Adipose tissue (tissue), 3 donors: ENCODE results near the gene TNIK. TPM values are rescaled to one million over a fixed set of nuclear protein-coding genes. Genes with fewer than 3 reads are reported as not detected.
"Not testable (repeated sequence)": the region's sequence is repeated elsewhere in the genome, so short reads cannot be mapped to it uniquely, and the experiment has no call there.

Experiments used
- H3K27ac ChIP-seq: one replicate; pipeline ENCODE4 v1.5.1; 2013; ENCODE audit warnings: low read depth, low read length
- WGBS, 3 donors: extraction: QIAGEN DNeasy Blood & Tissue Kit; methylation state at CpG; one replicate each; pipeline ENCODE4 v1.1.7; 2013; 5-methylcytosine and 5-hydroxymethylcytosine counted together
- polyA plus RNA-seq, 3 donors: library from polyadenylated mRNA; stranded (reverse); fragments of 200-250 nt; gene quantifications; one replicate each; pipeline ENCODE4 v1.2.3, GENCODE V29; 2013
- donor health status: healthy with polysubstance abuse.
- donor health status: Bipolar disorder and iron deficiency.
- donor health status: healthy.

Gene TNIK
- polyA plus RNA-seq, 3 donors = 0.91 to 6.6 (median 1.5) TPM

GRCh38 chr3:171287761-171288160 lies 172.4 kb downstream of the TNIK start:
- H3K27ac ChIP-seq = not testable (repeated sequence)
- 79 to 95% (median 83%) methylated on average over 3 of the region's 3 CpGs for WGBS, 3 donors

- no peak overlapping the region for H3K27ac ChIP-seq
- 49 to 76% (median 52%) methylated on average over 1 of the region's 1 CpG for WGBS, 3 donors
Observed at GRCh38 chr3:171286580-171287249, 173.5 kb downstream of the TNIK start.

- no peak overlapping the region for H3K27ac ChIP-seq
- 56 to 70% (median 57%) methylated on average over 2 of the region's 2 CpGs for WGBS, 3 donors
Observed at GRCh38 chr3:171285287-171285686, 174.9 kb downstream of the TNIK start.

- WGBS, 3 donors = 37 to 79% (median 37%) methylated on average over 5 of the region's 5 CpGs
- H3K27ac ChIP-seq = no peak overlapping the region
Observed at GRCh38 chr3:171284308-171285075, 175.7 kb downstream of the TNIK start.

- 87 to 94% (median 92%) methylated on average over 4 of the region's 4 CpGs for WGBS, 3 donors
- no peak overlapping the region for H3K27ac ChIP-seq
Observed at GRCh38 chr3:171283848-171284222, 176.4 kb downstream of the TNIK start.

- H3K27ac ChIP-seq = no peak overlapping the region
- 53 to 75% (median 59%) methylated on average over 6 of the region's 6 CpGs for WGBS, 3 donors
Observed at GRCh38 chr3:171283183-171283847, 176.9 kb downstream of the TNIK start.

GRCh38 chr3:171282041-171282440 lies 178.2 kb downstream of the TNIK start:
- WGBS, 3 donors = 49 to 58% (median 57%) methylated on average over 4 of the region's 4 CpGs
- no peak overlapping the region for H3K27ac ChIP-seq

GRCh38 chr3:171281256-171281992 lies 178.8 kb downstream of the TNIK start:
- no peak overlapping the region for H3K27ac ChIP-seq
- WGBS, 3 donors = 70 to 84% (median 84%) methylated on average over 2 of the region's 2 CpGs

GRCh38 chr3:171279972-171280371 lies 180.2 kb downstream of the TNIK start:
- H3K27ac ChIP-seq = no peak overlapping the region
- 86 to 96% (median 89%) methylated on average over 3 of the region's 3 CpGs for WGBS, 3 donors

- H3K27ac ChIP-seq = no peak overlapping the region
Observed at GRCh38 chr3:171278299-171278590, 182.0 kb downstream of the TNIK start.

- 85 to 96% (median 93%) methylated on average over 5 of the region's 5 CpGs for WGBS, 3 donors
- no peak overlapping the region for H3K27ac ChIP-seq
Observed at GRCh38 chr3:171277456-171278298, 182.5 kb downstream of the TNIK start.

- no peak overlapping the region for H3K27ac ChIP-seq
- WGBS, 3 donors = 53 to 61% (median 60%) methylated on average over 3 of the region's 3 CpGs
Observed at GRCh38 chr3:171276923-171277322, 183.3 kb downstream of the TNIK start.

GRCh38 chr3:171274222-171274621 lies 186.0 kb downstream of the TNIK start:
- 75 to 89% (median 79%) methylated on average over 1 of the region's 1 CpG for WGBS, 3 donors
- no peak overlapping the region for H3K27ac ChIP-seq

- H3K27ac ChIP-seq = no peak overlapping the region
- WGBS, 3 donors = 87 to 97% (median 89%) methylated on average over 2 of the region's 2 CpGs
Observed at GRCh38 chr3:171270541-171270940, 189.7 kb downstream of the TNIK start.

- no peak overlapping the region for H3K27ac ChIP-seq
Observed at GRCh38 chr3:171269542-171269941, 190.7 kb downstream of the TNIK start.

- no peak overlapping the region for H3K27ac ChIP-seq
- WGBS, 3 donors = 63 to 85% (median 65%) methylated on average over 1 of the region's 1 CpG
Observed at GRCh38 chr3:171268677-171269076, 191.5 kb downstream of the TNIK start.

- WGBS, 3 donors = 38 to 71% (median 62%) methylated on average over 1 of the region's 1 CpG
- no peak overlapping the region for H3K27ac ChIP-seq
Observed at GRCh38 chr3:171267104-171267503, 193.1 kb downstream of the TNIK start.

GRCh38 chr3:171266740-171267073 lies 193.5 kb downstream of the TNIK start:
- WGBS, 3 donors = 19 to 74% (median 23%) methylated on average over 1 of the region's 1 CpG
- no peak overlapping the region for H3K27ac ChIP-seq
